Prostate gland (tissue), 2 donors: ENCODE results near the gene SULT4A1. TPM values are rescaled to one million over a fixed set of nuclear protein-coding genes. Genes with fewer than 3 reads are reported as not detected.

Experiments
- DNase-seq: peaks from one replicate; pipeline ENCODE4 v3.0.0-alpha.2; 2019; ENCODE audit warnings: low spot score
- H3K27ac ChIP-seq, 2 donors: fragments of 200-600 bp; sonication (generic); 2 replicates each; pipeline ENCODE4 v1.5.1; 2017 to 2019
- H3K27me3 ChIP-seq: fragments of 200-600 bp; sonication (generic); replicated peaks from 2 replicates; pipeline ENCODE4 v1.5.1; 2019; ENCODE audit not compliant: insufficient read depth
- H3K36me3 ChIP-seq, 2 donors: fragments of 200-600 bp; sonication (generic); 1 replicate in 1 of 2; 2 replicates in 1 of 2; pipeline versions ENCODE4 v1.5.1 to v1.8.1; 2017 to 2019
- H3K4me1 ChIP-seq: fragments of 200-600 bp; sonication (generic); replicated peaks from 2 replicates; pipeline ENCODE4 v1.5.1; 2019
- H3K4me3 ChIP-seq, 2 donors: fragments of 200-600 bp; sonication (generic); 2 replicates each; pipeline ENCODE4 v1.5.1; 2017 to 2019
- H3K9me3 ChIP-seq: fragments of 200-600 bp; sonication (generic); 2 replicates; pipeline ENCODE4 v1.5.1; 2017
- POLR2A ChIP-seq: fragments of 450-650 bp; IDR thresholded peaks from one replicate; pipeline ENCODE4 v1.6.1; 2016; ENCODE audit warnings: antibody characterized with exemption, mild to moderate bottlenecking
- POLR2AphosphoS5 ChIP-seq: sonication (generic); formaldehyde crosslinking; IDR thresholded peaks from one replicate; pipeline ENCODE4 v1.6.1; 2017; ENCODE audit warnings: antibody characterized with exemption
- WGBS: methylation state at CpG from one replicate; pipeline ENCODE4 v1.1.5; 2018; 5-methylcytosine and 5-hydroxymethylcytosine counted together
- intact Hi-C: fragments of 100-400 bp; cut with DNase I; formaldehyde crosslinking; loops from one replicate; pipeline ENCODE4 v1.14.2; 2022
- total RNA-seq, 2 donors: library from RNA; depleted of rRNA; stranded (reverse); fragments of >200 nt; gene quantifications; one replicate each; pipeline ENCODE4 v1.1.0, GENCODE V29; 2016
- TF ChIP-seq, protein P1 (sequence below), 4 experiments: fragments of 200-600 bp in 2 of 4; fragments of 450-650 bp in 2 of 4; sonication (generic) in 2 of 4; IDR thresholded peaks; 1 replicate in 3 of 4; 2 replicates in 1 of 4; pipeline ENCODE4 v1.5.1; 2016 to 2019; ENCODE audit warnings: antibody characterized with exemption in 4 of 4, mild to moderate bottlenecking in 2 of 4, moderate library complexity in 2 of 4

The SULT4A1 gene
- total RNA-seq, 2 donors from 2014 or later, result 0.14 to 3.3 TPM

DNA sequence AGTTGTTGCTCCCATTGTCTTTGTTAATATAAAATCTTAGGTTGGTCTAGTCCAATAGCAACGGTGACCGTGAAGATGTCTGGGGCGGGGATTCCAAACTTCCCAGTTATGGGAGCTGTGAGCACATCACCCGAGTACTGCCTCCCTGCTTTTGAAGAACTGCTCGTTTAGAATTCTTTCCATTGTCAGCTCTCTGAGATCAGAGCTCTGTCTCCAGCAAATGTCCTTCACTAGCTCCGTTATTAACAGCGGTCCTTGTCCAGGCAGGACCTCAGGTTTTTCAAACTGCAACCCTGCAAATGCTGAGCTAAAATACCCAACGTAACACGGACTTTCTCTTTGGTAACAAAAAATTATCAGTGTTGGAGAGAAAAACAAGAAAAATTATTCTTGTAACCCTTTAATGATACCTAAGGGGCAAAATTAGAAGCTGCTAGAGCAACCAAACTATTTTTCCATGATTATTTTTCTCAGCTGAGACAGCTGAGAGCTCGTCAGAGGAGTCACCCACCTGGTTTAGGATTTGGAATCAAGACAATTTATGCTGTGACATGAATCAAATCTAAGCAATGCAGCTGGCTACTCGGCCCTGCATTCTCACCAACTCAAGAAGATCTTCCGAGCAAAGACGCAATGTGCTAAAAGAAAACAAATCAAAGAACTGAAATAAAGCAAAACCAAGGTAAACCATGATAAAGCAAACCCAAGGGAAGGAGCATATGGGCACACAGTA lies 35.1 kb downstream of the SULT4A1 start:
- TF ChIP-seq POLR2AphosphoS5 (no peak), POLR2A (no peak)
- TF ChIP-seq, protein P1, sequence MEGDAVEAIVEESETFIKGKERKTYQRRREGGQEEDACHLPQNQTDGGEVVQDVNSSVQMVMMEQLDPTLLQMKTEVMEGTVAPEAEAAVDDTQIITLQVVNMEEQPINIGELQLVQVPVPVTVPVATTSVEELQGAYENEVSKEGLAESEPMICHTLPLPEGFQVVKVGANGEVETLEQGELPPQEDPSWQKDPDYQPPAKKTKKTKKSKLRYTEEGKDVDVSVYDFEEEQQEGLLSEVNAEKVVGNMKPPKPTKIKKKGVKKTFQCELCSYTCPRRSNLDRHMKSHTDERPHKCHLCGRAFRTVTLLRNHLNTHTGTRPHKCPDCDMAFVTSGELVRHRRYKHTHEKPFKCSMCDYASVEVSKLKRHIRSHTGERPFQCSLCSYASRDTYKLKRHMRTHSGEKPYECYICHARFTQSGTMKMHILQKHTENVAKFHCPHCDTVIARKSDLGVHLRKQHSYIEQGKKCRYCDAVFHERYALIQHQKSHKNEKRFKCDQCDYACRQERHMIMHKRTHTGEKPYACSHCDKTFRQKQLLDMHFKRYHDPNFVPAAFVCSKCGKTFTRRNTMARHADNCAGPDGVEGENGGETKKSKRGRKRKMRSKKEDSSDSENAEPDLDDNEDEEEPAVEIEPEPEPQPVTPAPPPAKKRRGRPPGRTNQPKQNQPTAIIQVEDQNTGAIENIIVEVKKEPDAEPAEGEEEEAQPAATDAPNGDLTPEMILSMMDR (IDR thresholded peaks at IDR 0.05), result no peak
- H3K27me3 ChIP-seq, result no peaks in the 10 kb centered on the region
- no peaks in the 10 kb centered on the region for H3K4me1 ChIP-seq
- H3K27ac ChIP-seq, result no peak overlapping the region
- H3K4me3 ChIP-seq, result no peak overlapping the region
- H3K36me3 ChIP-seq, result no peaks in the 10 kb centered on the region
- DNase-seq, result no peak
- intact Hi-C loops, result no loop called here
- H3K9me3 ChIP-seq, result no peaks in the 10 kb centered on the region
- WGBS, result 47% methylated on average over 13 of the region's 13 CpGs

DNA sequence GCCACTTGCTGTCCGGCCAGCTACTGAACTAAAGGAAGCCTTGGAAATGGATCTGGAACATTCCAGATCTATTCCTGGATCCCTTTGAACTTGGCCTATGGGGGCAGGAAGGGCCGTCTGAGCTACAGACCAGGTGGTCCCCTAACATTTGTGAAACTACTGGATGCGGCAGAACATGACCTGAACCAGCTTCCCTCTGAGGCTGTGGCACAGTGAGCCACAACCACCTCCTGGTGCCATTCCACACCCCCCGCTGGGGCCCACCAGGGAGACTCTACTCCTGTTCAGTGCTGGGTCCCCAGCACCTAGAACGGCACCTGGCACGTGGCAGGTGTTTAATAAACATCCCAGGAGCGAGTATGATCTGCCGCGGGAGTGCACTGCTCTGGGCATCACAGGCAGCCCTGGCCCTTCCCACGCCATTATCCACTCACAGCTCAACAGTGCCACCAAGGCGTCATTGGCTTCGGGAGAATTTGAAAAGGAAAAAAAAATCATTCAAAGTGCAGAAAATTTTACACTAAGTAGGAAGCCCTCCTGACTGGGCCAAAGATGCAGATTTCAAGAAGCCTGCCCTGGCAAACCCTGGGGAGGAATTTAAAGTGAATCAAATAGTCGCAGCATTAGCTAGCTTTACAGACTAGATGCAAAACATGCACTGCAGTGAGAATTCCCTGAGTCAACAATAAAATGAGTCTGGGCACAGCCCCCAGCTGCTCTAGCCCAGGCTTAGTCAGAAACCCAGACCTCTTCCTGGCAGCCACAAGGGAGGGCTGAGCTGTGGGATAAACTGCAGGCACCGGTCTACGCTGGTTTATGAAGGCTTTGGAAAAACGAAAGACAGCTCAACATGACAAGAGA lies 35.9 kb downstream of the SULT4A1 start:
- WGBS, result 31% methylated on average over 16 of the region's 16 CpGs
- DNase-seq, result no peak
- H3K9me3 ChIP-seq, result no peaks in the 10 kb centered on the region

DNA sequence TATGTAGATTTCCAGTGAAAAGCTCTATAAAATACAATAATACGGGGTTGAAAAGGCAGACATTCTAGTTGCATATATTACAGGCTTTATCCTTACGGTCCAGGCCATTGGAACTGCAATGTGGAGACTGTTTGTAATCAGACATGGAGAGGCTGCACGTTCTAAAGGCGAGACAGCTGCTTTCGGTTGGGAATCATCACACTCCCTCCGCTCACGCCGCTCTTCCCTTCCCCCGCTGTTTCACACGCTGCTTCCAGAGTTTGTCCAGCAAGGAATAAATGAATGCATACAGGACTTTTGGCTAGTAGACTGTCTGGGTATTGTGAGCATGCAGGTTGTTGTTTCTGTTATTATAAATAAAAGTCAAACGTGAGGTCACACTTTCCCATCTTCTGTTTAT lies 36.7 kb downstream of the SULT4A1 start:
- no peaks in the 10 kb centered on the region for H3K9me3 ChIP-seq
- no peaks in the 10 kb centered on the region for H3K4me1 ChIP-seq
- no peak overlapping the region for H3K4me3 ChIP-seq
- intact Hi-C loops, result no loop called here
- no peak for DNase-seq
- no peak overlapping the region for H3K27ac ChIP-seq
- TF ChIP-seq, protein P1 (IDR thresholded peaks at IDR 0.05), result no peak
- H3K27me3 ChIP-seq, result no peaks in the 10 kb centered on the region
- no peaks in the 10 kb centered on the region for H3K36me3 ChIP-seq
- WGBS, result 79% methylated on average over 11 of the region's 11 CpGs

More for the DNA sequence above, 35.9 kb downstream of the SULT4A1 start:
- Histone ChIP-seq H3K27ac (no peak overlapping the region), H3K27me3 (no peaks in the 10 kb centered on the region), H3K4me3 (no peak overlapping the region), H3K4me1 (no peaks in the 10 kb centered on the region), H3K36me3 (no peaks in the 10 kb centered on the region)
- intact Hi-C loops, result no loop called here
- TF ChIP-seq POLR2AphosphoS5, result no peak
- TF ChIP-seq, protein P1 (IDR thresholded peaks at IDR 0.05), result peak in 2 of 4 experiments; percentile 19 to 32

DNA sequence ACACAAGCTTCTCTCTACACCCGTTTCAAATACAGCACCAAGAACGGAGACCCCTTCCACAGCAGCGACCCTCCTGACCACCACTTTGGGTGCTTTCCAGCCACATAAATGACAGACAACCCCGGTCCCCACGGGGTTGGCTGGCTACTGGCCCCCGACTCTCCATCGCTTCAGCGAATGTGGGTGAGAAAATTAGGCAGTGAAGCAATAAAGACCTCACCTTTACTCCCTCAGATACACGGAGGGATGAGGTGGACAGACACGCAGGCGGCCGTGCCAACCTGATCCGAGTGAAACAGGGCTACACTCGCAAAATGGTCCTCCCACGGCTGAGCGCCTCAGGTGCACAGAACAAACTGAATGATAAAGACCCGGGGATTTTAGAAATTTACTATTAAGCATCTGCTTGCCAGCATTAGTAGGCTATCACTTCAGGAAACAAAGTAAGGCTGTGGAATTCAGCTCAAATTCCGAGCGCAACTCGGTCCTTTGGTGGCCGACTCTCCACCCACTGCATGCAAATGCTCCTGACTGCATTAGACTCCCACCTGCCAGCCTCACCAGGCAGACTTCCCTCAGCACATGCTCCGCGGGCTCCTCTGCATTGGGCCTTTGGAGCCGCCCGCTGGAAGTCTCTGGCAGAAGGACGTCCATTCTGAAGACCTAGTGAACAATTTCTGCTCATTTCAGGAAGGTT lies 37.4 kb downstream of the SULT4A1 start:
- Histone ChIP-seq H3K36me3 (no peaks in the 10 kb centered on the region), H3K27me3 (no peaks in the 10 kb centered on the region), H3K9me3 (no peaks in the 10 kb centered on the region), H3K27ac (no peak overlapping the region), H3K4me3 (no peak overlapping the region), H3K4me1 (no peaks in the 10 kb centered on the region)
- intact Hi-C loops, result no loop called here
- no peak for DNase-seq
- TF ChIP-seq, protein P1 (IDR thresholded peaks at IDR 0.05), result no peak
- TF ChIP-seq POLR2AphosphoS5 (no peak), POLR2A (no peak)
- 72% methylated on average over 26 of the region's 26 CpGs for WGBS
